GM21367 (cell line): Measurements from ENCODE around the gene PDE4D.

ENCODE experiments used
- ATAC-seq: cut with Tn5 transposase; IDR thresholded peaks from one replicate; pipeline ENCODE4 v1.9.1; 2021; ENCODE audit not compliant: unreplicated experiment

PDE4D gene

GRCh38 chr5:59272809-59273427, 620.6 kb downstream of the PDE4D start:
- ATAC-seq = no peak

GRCh38 chr5:59268756-59269415, 624.6 kb downstream of the PDE4D start:
- no peak for ATAC-seq

GRCh38 chr5:59267033-59267432, 626.5 kb downstream of the PDE4D start:
- no peak for ATAC-seq

- ATAC-seq = no peak
Observed at GRCh38 chr5:59266410-59266809, 627.1 kb downstream of the PDE4D start.

GRCh38 chr5:59264639-59265245, 628.8 kb downstream of the PDE4D start:
- ATAC-seq = no peak

GRCh38 chr5:59264013-59264412, 629.5 kb downstream of the PDE4D start:
- ATAC-seq = no peak

GRCh38 chr5:59261969-59262368, 631.6 kb downstream of the PDE4D start:
- no peak for ATAC-seq

GRCh38 chr5:59260973-59261372, 632.6 kb downstream of the PDE4D start:
- no peak for ATAC-seq

- ATAC-seq = no peak
Observed at GRCh38 chr5:59260200-59260599, 633.3 kb downstream of the PDE4D start.

GRCh38 chr5:59259237-59259636, 634.3 kb downstream of the PDE4D start:
- no peak for ATAC-seq

- ATAC-seq = no peak
Observed at GRCh38 chr5:59257488-59258400, 635.8 kb downstream of the PDE4D start.

GRCh38 chr5:59256331-59256730, 637.2 kb downstream of the PDE4D start:
- ATAC-seq = no peak

- no peak for ATAC-seq
Observed at GRCh38 chr5:59254055-59254687, 639.4 kb downstream of the PDE4D start.

GRCh38 chr5:59253625-59254024, 639.9 kb downstream of the PDE4D start:
- ATAC-seq = no peak

- no peak for ATAC-seq
Observed at GRCh38 chr5:59251627-59252026, 641.9 kb downstream of the PDE4D start.

- ATAC-seq = no peak
Observed at GRCh38 chr5:59249726-59250125, 643.8 kb downstream of the PDE4D start.

GRCh38 chr5:59249160-59249559, 644.4 kb downstream of the PDE4D start:
- ATAC-seq = no peak

GRCh38 chr5:59246882-59247281, 646.6 kb downstream of the PDE4D start:
- no peak for ATAC-seq

GRCh38 chr5:59246145-59246869, 647.2 kb downstream of the PDE4D start:
- no peak for ATAC-seq

GRCh38 chr5:59245198-59245597, 648.3 kb downstream of the PDE4D start:
- ATAC-seq = no peak
